H9 (cell line): ENCODE measurements around the gene TSPAN4. TPM values are rescaled to one million over a fixed set of nuclear protein-coding genes. Genes with fewer than 3 reads are reported as not detected.
A peak's percentile ranks its signal among the peaks of the same experiment; 100 is the strongest.

Source experiments
- DNase-seq: peaks from one replicate; pipeline ENCODE4 v3.0.0-alpha.2; 2017
- H2AFZ ChIP-seq: one replicate; pipeline ENCODE4 v1.6.1; 2013; ENCODE audit warnings: mild to moderate bottlenecking, low read length, control low read depth, moderate library complexity
- H2AK5ac ChIP-seq: 2 replicates; pipeline ENCODE4 v1.6.1; 2013; ENCODE audit warnings: low read length, control low read depth, mixed read lengths; ENCODE audit not compliant: insufficient read length
- H2BK120ac ChIP-seq: one replicate; pipeline ENCODE4 v1.6.1; 2013; ENCODE audit warnings: low read depth, mild to moderate bottlenecking, low read length, control low read depth, inconsistent platforms; ENCODE audit not compliant: poor library complexity, severe bottlenecking
- H2BK12ac ChIP-seq: 2 replicates; pipeline ENCODE4 v1.6.1; 2013; ENCODE audit warnings: low read length, control low read depth, mixed read lengths, low read depth; ENCODE audit not compliant: insufficient read length
- H2BK15ac ChIP-seq: 2 replicates; pipeline ENCODE4 v1.6.1; 2013; ENCODE audit warnings: low read depth, low read length, control low read depth
- H2BK20ac ChIP-seq: one replicate; pipeline ENCODE4 v1.6.1; 2013; ENCODE audit warnings: low read depth, mild to moderate bottlenecking, low read length, control low read depth, inconsistent platforms; ENCODE audit not compliant: poor library complexity, severe bottlenecking
- H2BK5ac ChIP-seq: 2 replicates; pipeline ENCODE4 v1.6.1; 2013; ENCODE audit warnings: low read length, control low read depth, mixed read lengths; ENCODE audit not compliant: insufficient read length
- H3K14ac ChIP-seq: 2 replicates; pipeline ENCODE4 v1.6.1; 2013; ENCODE audit warnings: low read length, control low read depth; ENCODE audit not compliant: insufficient read depth
- H3K18ac ChIP-seq: 2 replicates; pipeline ENCODE4 v1.6.1; 2013; ENCODE audit warnings: low read depth, mild to moderate bottlenecking, mixed read lengths, low read length, control low read depth; ENCODE audit not compliant: insufficient read length
- H3K23ac ChIP-seq: 2 replicates; pipeline ENCODE4 v1.6.1; 2013; ENCODE audit warnings: low read length, control low read depth, mixed read lengths, low read depth; ENCODE audit not compliant: insufficient read length
- H3K23me2 ChIP-seq: 2 replicates; pipeline ENCODE4 v1.6.1; 2013; ENCODE audit warnings: low read depth, mild to moderate bottlenecking, mixed read lengths, low read length, control low read depth; ENCODE audit not compliant: insufficient read length, poor library complexity, severe bottlenecking
- H3K27ac ChIP-seq: 2 replicates; pipeline ENCODE4 v1.5.1; 2013; ENCODE audit warnings: low read length, control low read depth, mixed read lengths, low read depth; ENCODE audit not compliant: insufficient read length
- H3K27me3 ChIP-seq: 2 replicates; pipeline ENCODE4 v1.6.1; 2013; ENCODE audit warnings: low read length, control low read depth, inconsistent platforms; ENCODE audit not compliant: insufficient read depth
- H3K4ac ChIP-seq: 2 replicates; pipeline ENCODE4 v1.6.1; 2013; ENCODE audit warnings: low read depth, mild to moderate bottlenecking, control low read depth, inconsistent platforms, low read length, moderate library complexity
- H3K4me1 ChIP-seq: 2 replicates; pipeline ENCODE4 v1.6.1; 2013; ENCODE audit warnings: low read length, control low read depth, inconsistent platforms; ENCODE audit not compliant: insufficient read depth
- H3K4me2 ChIP-seq: 2 replicates; pipeline ENCODE4 v1.6.1; 2013; ENCODE audit warnings: low read length, control low read depth, mixed read lengths; ENCODE audit not compliant: insufficient read length, insufficient read depth
- H3K56ac ChIP-seq: 2 replicates; pipeline ENCODE4 v1.6.1; 2013; ENCODE audit warnings: low read depth, mild to moderate bottlenecking, mixed read lengths, low read length, control low read depth; ENCODE audit not compliant: insufficient read length
- H3K79me1 ChIP-seq: 2 replicates; pipeline ENCODE4 v1.6.1; 2013; ENCODE audit warnings: low read depth, mild to moderate bottlenecking, moderate library complexity, low read length, control low read depth, inconsistent platforms; ENCODE audit not compliant: insufficient read depth, poor library complexity, severe bottlenecking
- H3K79me2 ChIP-seq: 2 replicates; pipeline ENCODE4 v1.6.1; 2013; ENCODE audit warnings: low read length, control low read depth, inconsistent platforms; ENCODE audit not compliant: insufficient read depth
- H3K9ac ChIP-seq: 2 replicates; pipeline ENCODE4 v1.6.1; 2013; ENCODE audit warnings: low read length, control low read depth, mixed read lengths; ENCODE audit not compliant: insufficient read length; ENCODE audit errors: extremely low read depth
- H3K9me3 ChIP-seq: one replicate; pipeline ENCODE4 v1.6.1; 2013; ENCODE audit warnings: low read depth, low read length, inconsistent platforms; ENCODE audit not compliant: control insufficient read depth
- H3T11ph ChIP-seq: one replicate; pipeline ENCODE4 v1.6.1; 2013; ENCODE audit warnings: mild to moderate bottlenecking, low read length, control low read depth, inconsistent platforms
- H4K20me1 ChIP-seq: one replicate; pipeline ENCODE4 v1.6.1; 2013; ENCODE audit not compliant: control insufficient read depth, insufficient read length, insufficient read depth
- H4K5ac ChIP-seq: 2 replicates; pipeline ENCODE4 v1.6.1; 2013; ENCODE audit warnings: low read depth, mild to moderate bottlenecking, mixed read lengths, low read length, control low read depth; ENCODE audit not compliant: insufficient read length
- H4K8ac ChIP-seq: replicated peaks from 2 replicates; pipeline ENCODE4 v1.6.1; 2013; ENCODE audit warnings: low read length, control low read depth, mixed read lengths, low read depth; ENCODE audit not compliant: insufficient read length
- H4K91ac ChIP-seq: 2 replicates; pipeline ENCODE4 v1.6.1; 2013; ENCODE audit warnings: low read depth, mild to moderate bottlenecking, moderate library complexity, mixed read lengths, low read length, control low read depth; ENCODE audit not compliant: insufficient read length
- H3K27ac Mint-ChIP-seq, 3 experiments: 2 replicates in 2 of 3; 3 replicates in 1 of 3; pipeline ENCODE4 v1.8.0; 2020 to 2021; ENCODE audit warnings: mixed read lengths in 3 of 3, mild to moderate bottlenecking in 1 of 3, moderate library complexity in 1 of 3
- H3K27me3 Mint-ChIP-seq: 2 replicates; pipeline ENCODE4 v1.8.0; 2021; ENCODE audit warnings: low read depth, mild to moderate bottlenecking, moderate library complexity, mixed read lengths
- H3K36me3 Mint-ChIP-seq, 3 experiments: 2 replicates in 2 of 3; 3 replicates in 1 of 3; pipeline ENCODE4 v1.8.0; 2020 to 2021; ENCODE audit warnings: low read depth in 3 of 3, mixed read lengths in 3 of 3; ENCODE audit not compliant: insufficient read depth in 1 of 3
- H3K4me1 Mint-ChIP-seq, 2 experiments: 2 replicates each; pipeline ENCODE4 v1.8.0; 2020; ENCODE audit warnings: mixed read lengths in 2 of 2
- H3K4me3 Mint-ChIP-seq, 2 experiments: 2 replicates in 1 of 2; 3 replicates in 1 of 2; pipeline ENCODE4 v1.8.0; 2020 to 2021; ENCODE audit warnings: mild to moderate bottlenecking in 2 of 2, mixed read lengths in 2 of 2, moderate library complexity in 1 of 2
- H3K9me3 Mint-ChIP-seq, 2 experiments: 2 replicates in 1 of 2; 3 replicates in 1 of 2; pipeline ENCODE4 v1.8.0; 2020; ENCODE audit warnings: mild to moderate bottlenecking in 2 of 2, mixed read lengths in 2 of 2, moderate library complexity in 1 of 2
- CTCF ChIP-seq: fragments of 200-600 bp; sonication (generic); conservative IDR thresholded peaks from 3 replicates; pipeline ENCODE4 v1.8.0; 2021; ENCODE audit warnings: antibody characterized with exemption, mild to moderate bottlenecking
- WGBS: extraction: QIAGEN DNeasy Blood & Tissue Kit; methylation state at CpG from one replicate; pipeline ENCODE4 v1.1.7; 2013; ENCODE audit warnings: missing lambda C conversion rate, low lambda C conversion rate, mixed read lengths; ENCODE audit not compliant: insufficient read length; ENCODE audit errors: extremely low coverage; 5-methylcytosine and 5-hydroxymethylcytosine counted together
- total RNA-seq: library from RNA; stranded (reverse); gene quantifications from 2 replicates; pipeline ENCODE4 v1.2.1, GENCODE V29; 2021

TSPAN4 gene
- total RNA-seq, 1 experiment from 2014 or later = 64.6 TPM

DNA sequence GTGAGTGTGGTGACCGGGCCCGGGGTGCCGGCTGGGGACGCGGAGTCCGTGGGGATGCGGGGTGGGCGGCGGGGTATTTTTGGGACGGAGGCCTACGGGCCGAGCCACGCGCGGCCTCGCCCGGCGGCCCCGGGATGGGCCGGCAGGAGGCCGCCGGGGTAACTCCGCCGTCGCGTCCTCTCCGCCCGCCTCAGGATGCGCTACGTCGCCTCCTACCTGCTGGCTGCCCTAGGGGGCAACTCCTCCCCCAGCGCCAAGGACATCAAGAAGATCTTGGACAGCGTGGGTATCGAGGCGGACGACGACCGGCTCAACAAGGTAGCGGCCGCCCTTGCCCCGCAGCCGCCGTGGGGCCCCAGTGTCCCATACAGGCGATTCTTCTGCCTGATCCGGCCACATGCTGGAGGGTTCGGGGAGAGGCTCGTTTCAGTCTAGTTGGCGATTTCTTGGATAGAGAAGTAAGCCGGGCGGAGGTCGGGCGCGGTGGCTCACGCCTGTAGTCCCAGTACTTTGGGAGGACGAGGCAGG lies 32.5 kb upstream of the TSPAN4 start:
- WGBS = no CpG with 5 or more reads among the region's 55 CpGs
- H3K27ac ChIP-seq = no peak overlapping the region
- H4K20me1 ChIP-seq = no peaks in the 10 kb centered on the region
- H4K91ac ChIP-seq = no peak overlapping the region
- no peak for DNase-seq
- peaks cover 9% of the 10 kb centered on the region for H3K79me1 ChIP-seq
- no peak overlapping the region for H2BK5ac ChIP-seq
- H3K9ac ChIP-seq = peak overlapping the region; percentile 61
- H4K5ac ChIP-seq = no peak overlapping the region
- Mint-ChIP-seq H3K27me3 (no peaks in the 10 kb centered on the region), H3K36me3 (peaks cover 29 to 40% (median 29%) of the 10 kb centered on the region in 3 experiments), H3K4me1 (peaks cover 11 to 28% of the 10 kb centered on the region in 2 experiments), H3K4me3 (peak overlapping the region; percentile 91 to 98), H3K27ac (peak overlapping the region in 2 of 3 experiments; percentile 87 to 99; a peak in 4 of 7 replicates), H3K9me3 (no peaks in the 10 kb centered on the region)
- no peak overlapping the region for H3T11ph ChIP-seq
- H3K9me3 ChIP-seq = no peaks in the 10 kb centered on the region
- peak overlapping the region; percentile 57 for H3K4me2 ChIP-seq
- no peak overlapping the region for H4K8ac ChIP-seq
- no peak overlapping the region for H2AFZ ChIP-seq
- H2AK5ac ChIP-seq = no peak overlapping the region
- peak; percentile 19; the same call in 1 of the 3 replicates for TF ChIP-seq CTCF
- H2BK12ac ChIP-seq = no peak overlapping the region
- H3K4me1 ChIP-seq = no peaks in the 10 kb centered on the region
- H2BK120ac ChIP-seq = no peak overlapping the region
- H3K23ac ChIP-seq = no peak overlapping the region
- no peak overlapping the region for H2BK15ac ChIP-seq
- no peak overlapping the region for H3K18ac ChIP-seq
- H3K4ac ChIP-seq = no peak overlapping the region
- peaks cover 10% of the 10 kb centered on the region; the same call in 1 of the 2 replicates for H3K79me2 ChIP-seq
- no peak overlapping the region for H3K56ac ChIP-seq
- H3K14ac ChIP-seq = peak overlapping the region; percentile 47; the same call in 1 of the 2 replicates
- H2BK20ac ChIP-seq = no peak overlapping the region
- no peaks in the 10 kb centered on the region for H3K27me3 ChIP-seq
- peaks cover 16% of the 10 kb centered on the region for H3K23me2 ChIP-seq
